Suprapubic skin (tissue), 4 donors: ENCODE results near the gene UGT1A10. TPM values are rescaled to one million over a fixed set of nuclear protein-coding genes. Genes with fewer than 3 reads are reported as not detected.
"Not testable (repeated sequence)": the region's sequence is repeated elsewhere in the genome, so short reads cannot be mapped to it uniquely, and the experiment has no call there.

Source experiments
- DNase-seq, 2 donors: peaks; one replicate each; pipeline ENCODE4 v3.0.0-alpha.2; 2019; ENCODE audit warnings: low spot score in 2 of 2
- H3K27ac ChIP-seq: fragments of 200-600 bp; sonication (generic); one replicate; pipeline ENCODE4 v1.5.1; 2019
- H3K27me3 ChIP-seq: fragments of 200-600 bp; sonication (generic); one replicate; pipeline ENCODE4 v1.5.1; 2019
- H3K36me3 ChIP-seq: fragments of 200-600 bp; sonication (generic); one replicate; pipeline ENCODE4 v1.5.1; 2019
- H3K4me1 ChIP-seq: fragments of 200-600 bp; sonication (generic); one replicate; pipeline ENCODE4 v1.5.1; 2019
- H3K4me3 ChIP-seq: fragments of 200-600 bp; sonication (generic); one replicate; pipeline ENCODE4 v1.5.1; 2019; ENCODE audit warnings: mild to moderate bottlenecking
- H3K9me3 ChIP-seq: fragments of 200-600 bp; sonication (generic); one replicate; pipeline ENCODE4 v1.5.1; 2019
- CTCF ChIP-seq, 2 donors: fragments of 200-600 bp in 1 of 2; fragments of 450-650 bp in 1 of 2; sonication (generic) in 1 of 2; IDR thresholded peaks; one replicate each; pipeline ENCODE4 v1.5.1; 2016 to 2019; ENCODE audit warnings: antibody characterized with exemption in 2 of 2, mild to moderate bottlenecking in 1 of 2, moderate library complexity in 1 of 2
- EP300 ChIP-seq: sonication (generic); formaldehyde crosslinking; IDR thresholded peaks from one replicate; pipeline ENCODE4 v1.6.1; 2017; ENCODE audit warnings: antibody characterized with exemption
- POLR2A ChIP-seq, 2 donors: fragments of 450-650 bp; IDR thresholded peaks; one replicate each; pipeline ENCODE4 v1.6.1; 2017; ENCODE audit warnings: antibody characterized with exemption in 2 of 2, mild to moderate bottlenecking in 2 of 2, moderate library complexity in 2 of 2
- POLR2AphosphoS5 ChIP-seq, 3 donors: sonication (generic); formaldehyde crosslinking; IDR thresholded peaks; one replicate each; pipeline ENCODE4 v1.6.1; 2017; ENCODE audit warnings: antibody characterized with exemption in 3 of 3
- WGBS: methylation state at CpG from one replicate; pipeline ENCODE4 v1.1.5; 2018; 5-methylcytosine and 5-hydroxymethylcytosine counted together
- total RNA-seq, 4 donors: library from RNA; depleted of rRNA; stranded (reverse); fragments of >200 nt; gene quantifications; one replicate each; pipeline ENCODE4 v1.1.0, GENCODE V29; 2016

The UGT1A10 gene
- total RNA-seq, 4 donors from 2014 or later = not detected

- Histone ChIP-seq H3K27ac (no peak overlapping the region), H3K27me3 (no peaks in the 10 kb centered on the region), H3K4me3 (no peak overlapping the region), H3K36me3 (no peaks in the 10 kb centered on the region), H3K9me3 (no peaks in the 10 kb centered on the region), H3K4me1 (no peaks in the 10 kb centered on the region)
- 77% methylated on average over 2 of the region's 2 CpGs for WGBS
- no peak for DNase-seq
- TF ChIP-seq CTCF (IDR thresholded peaks at IDR 0.05) (no peak), EP300 (no peak), POLR2A (IDR thresholded peaks at IDR 0.05) (no peak), POLR2AphosphoS5 (IDR thresholded peaks at IDR 0.05) (no peak)
Observed at GRCh38 chr2:233740870-233741269, 104.6 kb downstream of the UGT1A10 start.

- H3K36me3 ChIP-seq = no peaks in the 10 kb centered on the region
- no peaks in the 10 kb centered on the region for H3K9me3 ChIP-seq
- H3K27ac ChIP-seq = no peak overlapping the region
- no peaks in the 10 kb centered on the region for H3K4me1 ChIP-seq
- no peaks in the 10 kb centered on the region for H3K27me3 ChIP-seq
- no peak for DNase-seq
- H3K4me3 ChIP-seq = no peak overlapping the region
- WGBS = 92% methylated on average over 32 of the region's 46 CpGs
- TF ChIP-seq CTCF (IDR thresholded peaks at IDR 0.05) (no peak), EP300 (no peak), POLR2AphosphoS5 (IDR thresholded peaks at IDR 0.05) (no peak), POLR2A (IDR thresholded peaks at IDR 0.05) (no peak)
Observed at GRCh38 chr2:233743464-233744259, 107.4 kb downstream of the UGT1A10 start.

- H3K27ac ChIP-seq = no peak overlapping the region
- no peaks in the 10 kb centered on the region for H3K27me3 ChIP-seq
- DNase-seq = no peak
- WGBS = 77% methylated on average over 5 of the region's 5 CpGs
- TF ChIP-seq POLR2A (IDR thresholded peaks at IDR 0.05) (no peak), EP300 (no peak), CTCF (IDR thresholded peaks at IDR 0.05) (no peak), POLR2AphosphoS5 (IDR thresholded peaks at IDR 0.05) (no peak)
- H3K4me1 ChIP-seq = no peaks in the 10 kb centered on the region
- H3K9me3 ChIP-seq = no peaks in the 10 kb centered on the region
- H3K36me3 ChIP-seq = no peaks in the 10 kb centered on the region
- H3K4me3 ChIP-seq = no peak overlapping the region
Observed at GRCh38 chr2:233745073-233745755, 109.0 kb downstream of the UGT1A10 start.

- not testable (repeated sequence) for H3K9me3 ChIP-seq, H3K27me3 ChIP-seq, H3K36me3 ChIP-seq, H3K4me1 ChIP-seq, DNase-seq, H3K27ac ChIP-seq, H3K4me3 ChIP-seq
- 74% methylated on average over 2 of the region's 2 CpGs for WGBS
Observed at GRCh38 chr2:233745838-233746237, 109.6 kb downstream of the UGT1A10 start.

GRCh38 chr2:233746475-233747282, 110.4 kb downstream of the UGT1A10 start:
- no peaks in the 10 kb centered on the region for H3K9me3 ChIP-seq
- DNase-seq = no peak
- WGBS = 79% methylated on average over 10 of the region's 10 CpGs

More at GRCh38 chr2:233746475-233747282, 110.4 kb downstream of the UGT1A10 start:
- Histone ChIP-seq H3K4me1 (no peaks in the 10 kb centered on the region), H3K27me3 (no peaks in the 10 kb centered on the region), H3K4me3 (no peak overlapping the region), H3K27ac (no peak overlapping the region), H3K36me3 (no peaks in the 10 kb centered on the region)
- TF ChIP-seq POLR2AphosphoS5 (IDR thresholded peaks at IDR 0.05) (no peak), POLR2A (IDR thresholded peaks at IDR 0.05) (no peak), EP300 (no peak), CTCF (IDR thresholded peaks at IDR 0.05) (no peak)
